ENCODE data around the gene LRRC74B.
"Not testable (repeated sequence)": the region's sequence is repeated elsewhere in the genome, so short reads cannot be mapped to it uniquely, and the experiment has no call there.

The LRRC74B gene

DNA sequence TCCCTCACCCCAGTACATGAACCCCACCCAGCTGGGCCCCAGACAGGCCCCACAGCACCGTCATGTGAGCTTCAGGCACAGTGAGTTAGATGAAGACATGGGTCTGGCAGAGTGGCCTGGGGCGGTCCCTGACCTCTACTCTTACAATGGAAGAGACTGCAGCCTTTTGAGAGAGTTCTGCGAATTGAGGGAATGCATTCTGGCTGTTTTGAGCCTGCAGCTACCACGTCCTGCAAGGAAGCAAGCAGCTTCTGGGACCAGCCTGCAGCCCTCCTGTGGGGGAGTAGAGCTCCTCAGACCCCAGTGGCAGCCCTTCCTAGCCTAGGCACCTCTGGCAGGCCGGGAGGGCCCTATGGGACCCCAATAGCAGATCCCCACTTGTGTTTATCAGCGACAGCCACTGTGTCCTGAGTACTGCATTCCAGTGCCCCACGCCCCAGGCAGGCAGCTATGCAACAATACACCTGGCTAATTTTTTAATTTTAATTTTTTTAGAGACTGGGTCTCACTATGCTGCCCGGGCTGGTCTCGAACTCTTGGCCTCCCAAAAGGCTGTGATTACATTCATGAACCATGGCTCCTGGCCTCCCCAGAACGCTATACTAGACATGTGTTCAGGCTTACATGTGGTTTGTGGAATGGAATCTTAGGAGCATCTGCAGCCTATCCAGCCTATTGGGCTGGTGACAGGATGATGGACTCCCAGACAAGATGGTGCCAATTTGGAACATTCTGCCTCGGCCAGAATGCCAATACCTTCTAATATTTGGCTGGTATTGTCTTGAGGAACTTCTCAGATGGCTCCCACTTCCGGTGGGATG, 12.7 kb upstream of the LRRC74B start:
- no peak for DNase-seq

DNA sequence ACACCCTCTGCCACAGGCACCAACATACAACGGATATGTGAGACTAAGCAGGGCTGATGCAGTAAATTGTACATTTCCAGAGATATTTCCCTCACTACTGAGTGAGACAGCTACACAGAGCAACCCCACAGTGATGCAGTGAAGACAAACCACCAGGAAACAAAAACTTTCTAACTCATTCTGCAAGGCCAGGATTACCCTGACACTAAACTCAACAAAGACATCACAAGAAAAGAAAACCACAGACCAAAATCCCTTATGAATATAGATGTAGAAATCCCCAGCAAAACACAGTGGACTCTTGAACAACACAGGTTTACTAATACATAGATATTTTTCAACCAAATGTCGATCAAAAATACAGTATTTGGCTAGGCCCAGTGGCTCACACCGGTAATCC, 11.9 kb upstream of the LRRC74B start:
- no peak for DNase-seq

GRCh38 chr22:21034989-21035388, 10.8 kb upstream of the LRRC74B start:
- DNase-seq = no peak

- DNase-seq = no peak
These were observed 7.3 kb upstream of the LRRC74B start for GRCh38 chr22:21038405-21038804.

DNA sequence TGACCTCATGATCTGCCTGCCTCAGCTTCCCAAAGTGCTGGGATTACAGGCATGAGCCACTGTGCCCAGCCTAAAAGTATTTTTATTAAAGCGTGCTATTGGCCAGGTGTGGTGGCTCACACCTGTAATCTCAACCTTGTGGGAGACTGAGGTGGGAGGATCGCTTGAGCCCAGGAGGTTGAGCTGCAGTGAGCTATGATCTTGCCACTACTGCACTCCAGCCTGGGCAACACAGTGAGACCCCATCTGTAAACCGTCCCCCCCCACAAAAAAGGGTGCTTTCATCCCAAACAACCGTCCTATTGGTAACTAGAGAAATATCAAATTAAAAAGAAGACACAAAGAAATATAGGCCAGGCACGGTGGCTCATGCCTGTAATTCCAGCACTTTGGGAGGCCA, 6.6 kb upstream of the LRRC74B start:
- not testable (repeated sequence) for DNase-seq

- DNase-seq = no peak
These were observed 3.8 kb upstream of the LRRC74B start for GRCh38 chr22:21041937-21042336.

DNA sequence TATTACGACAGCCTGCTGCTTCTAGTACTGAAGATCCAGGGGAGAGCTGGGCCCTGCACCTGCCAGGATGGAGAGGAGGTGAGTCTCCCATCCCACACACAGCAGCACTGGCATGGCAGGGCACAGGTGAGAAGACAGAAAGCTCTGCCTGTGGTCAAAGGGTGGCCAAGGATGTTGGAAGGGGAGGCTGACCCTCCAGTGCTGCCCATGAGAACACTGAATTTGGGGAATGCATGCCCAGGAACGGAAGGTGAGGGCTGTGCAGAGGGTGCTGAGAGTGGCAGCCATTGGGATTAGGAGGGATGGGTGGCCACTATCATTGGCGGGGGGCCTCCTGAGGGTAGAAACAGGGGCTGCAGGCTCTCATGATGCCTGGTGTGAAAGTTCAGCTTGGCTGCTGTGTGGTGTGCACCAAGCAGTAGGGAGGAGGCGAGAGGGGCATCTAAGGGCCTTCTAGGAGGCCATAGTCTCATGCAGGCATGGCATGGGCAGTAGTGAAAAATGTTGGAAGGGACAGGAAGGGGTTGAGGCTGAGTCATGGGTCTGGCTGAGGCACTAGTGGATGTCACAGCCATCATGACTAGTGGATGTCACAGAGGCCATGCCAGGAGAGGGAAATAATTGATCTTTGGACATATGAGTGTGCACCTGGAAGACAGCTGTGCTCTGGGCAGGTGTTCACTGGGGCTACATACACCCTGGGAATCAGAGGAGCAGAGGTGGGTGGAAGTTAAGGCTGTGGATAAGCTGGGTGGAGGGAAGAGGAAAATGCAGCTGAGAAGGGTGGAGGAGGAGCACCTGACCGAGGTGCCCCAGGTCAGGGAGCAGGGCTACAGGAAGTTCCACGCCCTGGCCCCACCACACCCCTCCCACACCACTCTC, 2.5 kb upstream of the LRRC74B start:
- no peak for DNase-seq

DNA sequence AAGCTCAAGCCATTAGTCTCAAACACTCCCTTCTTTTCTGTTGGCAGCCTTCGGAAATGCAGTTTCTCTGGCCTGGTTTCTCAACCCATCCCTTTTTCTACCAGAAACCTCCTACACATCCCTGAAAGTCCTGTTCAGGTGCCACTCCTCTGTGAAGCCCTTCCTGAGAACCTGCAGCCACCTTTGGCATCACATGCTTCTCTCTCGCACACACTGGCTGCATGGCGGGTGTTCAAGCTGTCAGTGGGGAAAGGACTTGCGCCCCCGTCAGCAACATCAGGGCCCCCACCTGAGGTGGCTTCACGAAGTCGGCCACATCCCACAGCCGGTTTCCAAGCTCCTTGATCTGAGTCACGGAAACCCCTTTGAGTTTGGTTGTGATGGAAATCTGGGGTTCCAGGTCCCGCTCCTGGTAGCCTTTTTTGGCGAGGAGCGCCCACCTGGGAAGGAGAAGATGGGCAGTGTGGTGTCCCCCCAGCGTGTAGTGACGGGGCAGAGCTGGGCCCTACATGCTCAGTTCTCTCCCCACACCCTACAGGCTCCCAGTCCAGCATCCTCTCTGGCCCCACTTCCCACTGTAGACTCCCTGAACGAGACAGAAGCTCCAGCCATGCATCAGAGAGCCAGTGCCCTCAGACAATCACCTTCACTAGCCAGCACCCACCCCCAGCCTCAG, 1.7 kb upstream of the LRRC74B start:
- DNase-seq = no peak

GRCh38 chr22:21044931-21045584, 688 bp upstream of the LRRC74B start:
- no peak for DNase-seq

GRCh38 chr22:21047035-21047661, 1.4 kb downstream of the LRRC74B start:
- no peak for DNase-seq

- no peak for DNase-seq
These were observed 2.0 kb downstream of the LRRC74B start for GRCh38 chr22:21047730-21048129.

GRCh38 chr22:21048448-21048847, 2.7 kb downstream of the LRRC74B start:
- not testable (repeated sequence) for DNase-seq

- not testable (repeated sequence) for DNase-seq
These were observed 3.2 kb downstream of the LRRC74B start for GRCh38 chr22:21048965-21049364.

DNA sequence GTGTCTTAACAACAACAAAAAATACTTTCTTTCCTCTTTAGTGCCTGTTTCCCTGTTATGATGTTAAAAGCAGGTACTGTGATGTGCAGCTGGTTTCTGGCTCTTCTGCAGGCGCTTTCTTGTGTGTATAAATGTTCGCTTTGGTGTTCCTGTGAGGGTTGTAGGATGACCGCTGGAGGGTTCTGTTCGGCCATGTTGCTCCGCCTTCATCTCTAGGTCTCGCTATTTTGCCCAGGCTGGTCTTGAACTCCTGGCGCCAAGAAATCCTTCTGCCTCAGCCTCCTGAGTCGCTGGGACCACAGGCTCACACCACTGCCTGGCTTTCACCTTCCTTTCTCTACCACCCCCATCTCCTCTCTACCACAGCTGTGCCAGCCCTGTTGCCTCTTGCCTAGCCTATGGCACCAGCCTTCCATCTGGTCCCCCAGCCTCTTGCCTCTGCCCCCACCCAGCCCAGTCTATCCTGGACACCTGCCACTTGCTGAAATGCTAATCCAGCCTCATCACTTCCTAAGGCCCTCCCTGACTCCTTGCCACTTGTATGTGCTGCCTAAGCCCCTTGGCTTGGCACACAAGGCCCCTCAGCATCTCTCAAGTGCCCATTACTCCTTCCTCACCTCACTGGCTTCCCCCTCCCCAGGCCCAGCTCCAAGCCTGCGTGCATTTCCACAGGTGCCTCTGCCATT, 5.5 kb downstream of the LRRC74B start:
- no peak for DNase-seq

DNA sequence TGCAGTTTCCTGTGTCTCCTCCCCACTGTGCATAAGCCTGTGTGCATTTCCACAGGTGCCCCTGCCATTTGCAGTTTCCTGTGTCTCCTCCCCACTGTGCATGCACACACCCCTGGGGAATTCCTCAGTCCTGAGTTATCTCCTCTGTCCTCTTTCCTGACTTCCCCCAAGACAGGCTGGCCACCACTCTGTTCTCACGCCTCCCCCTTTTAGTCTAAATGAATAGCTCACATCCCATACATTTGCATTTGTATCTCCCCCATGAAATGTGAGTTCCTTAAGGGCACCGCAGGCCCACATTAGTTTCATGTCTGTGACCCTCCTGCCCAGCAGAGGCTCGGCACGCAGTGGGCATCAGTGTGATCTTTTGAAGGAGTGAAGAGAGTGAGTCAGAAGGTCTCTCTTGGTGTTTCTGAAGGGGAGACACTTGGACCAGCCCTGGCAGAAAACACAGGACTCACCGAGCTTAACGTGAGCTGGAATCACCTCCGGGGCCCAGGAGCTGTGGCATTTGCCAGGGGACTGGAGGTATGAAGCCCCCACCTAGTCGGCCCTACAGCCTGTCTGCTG, 6.2 kb downstream of the LRRC74B start:
- DNase-seq = no peak

- no peak for DNase-seq
These were observed 7.1 kb downstream of the LRRC74B start for GRCh38 chr22:21052715-21053459.

DNA sequence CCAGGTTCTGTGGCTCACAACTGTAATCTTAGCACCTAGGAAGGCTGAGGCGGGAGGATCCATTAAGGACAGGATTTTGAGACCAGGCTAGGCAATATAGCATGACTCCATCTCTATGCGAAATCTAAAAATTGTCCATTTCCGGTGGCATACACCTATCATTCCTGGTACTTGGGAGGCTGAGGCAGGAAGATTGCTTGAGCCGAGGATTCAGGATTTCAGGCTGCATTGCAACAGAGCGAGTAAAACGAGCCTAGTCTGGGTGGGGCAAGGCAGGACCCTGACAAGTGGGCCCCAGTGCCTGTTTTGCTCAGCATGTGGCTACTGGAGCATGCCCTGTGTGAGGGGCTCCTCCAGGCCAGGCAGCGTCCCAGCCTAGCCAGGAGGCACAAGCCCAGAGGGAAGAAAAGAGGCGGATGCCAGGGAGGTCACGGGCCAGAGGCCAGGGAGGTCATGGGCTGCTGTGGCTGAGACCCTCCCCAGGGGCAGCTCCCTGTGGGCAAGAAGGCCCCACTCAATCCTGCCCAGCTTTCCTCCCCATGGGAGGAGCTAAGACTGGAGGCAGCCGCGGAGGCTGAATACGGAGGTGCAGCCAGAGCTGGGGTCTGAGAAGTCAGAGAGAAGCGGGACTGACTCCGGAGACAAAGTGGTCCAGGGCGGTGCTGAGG, 8.4 kb downstream of the LRRC74B start:
- no peak for DNase-seq

GRCh38 chr22:21054714-21055563, 9.2 kb downstream of the LRRC74B start:
- no peak for DNase-seq

- no peak for DNase-seq
These were observed 9.8 kb downstream of the LRRC74B start for GRCh38 chr22:21055564-21055834.

Data from cortex of kidney (tissue), 1 donor.